ENCODE results near the gene RPL11. TPM values are rescaled to one million over a fixed set of nuclear protein-coding genes. Genes with fewer than 3 reads are reported as not detected.
A peak's percentile ranks its signal among the peaks of the same experiment; 100 is the strongest.

The RPL11 gene
- total RNA-seq, 1 donor from 2014 or later, result 2,503 TPM

GRCh38 chr1:23664837-23665795, 26.5 kb upstream of the RPL11 start:
- no peaks in the 10 kb centered on the region for H3K4me1 ChIP-seq
- Mint-ChIP-seq H3K36me3 (no peaks in the 10 kb centered on the region), H3K4me3 (no peak overlapping the region), H3K27ac (peak overlapping the region; percentile 72), H3K9me3 (no peaks in the 10 kb centered on the region), H3K4me1 (peaks cover 3% of the 10 kb centered on the region), H3K27me3 (ENCODE audit: insufficient read depth, low read depth) (peaks cover 4% of the 10 kb centered on the region)
- peaks cover 3% of the 10 kb centered on the region for H3F3A ChIP-seq (ENCODE audit: low read depth)
- no peak overlapping the region for H2AFZ ChIP-seq (replicated peaks)
- H3K4me2 ChIP-seq, result no peak overlapping the region
- no peaks in the 10 kb centered on the region for H3K79me2 ChIP-seq (ENCODE audit: low read depth)
- no peaks in the 10 kb centered on the region for H4K20me1 ChIP-seq (ENCODE audit: low read depth)
- H3K36me3 ChIP-seq, result no peaks in the 10 kb centered on the region
- H3K27me3 ChIP-seq, result no peaks in the 10 kb centered on the region
- TF ChIP-seq CTCF (IDR thresholded peaks at IDR 0.05) (peak; percentile 69), EZH2 (IDR thresholded peaks at IDR 0.05) (no peak)
- H3K9me3 ChIP-seq (ENCODE audit: low read depth), result no peaks in the 10 kb centered on the region
- H3K4me3 ChIP-seq, result no peak overlapping the region
- no peak overlapping the region for H3K27ac ChIP-seq
- H3K9ac ChIP-seq, result no peak overlapping the region
- DNase-seq (ENCODE audit: low spot score), result peak; percentile 57

DNA sequence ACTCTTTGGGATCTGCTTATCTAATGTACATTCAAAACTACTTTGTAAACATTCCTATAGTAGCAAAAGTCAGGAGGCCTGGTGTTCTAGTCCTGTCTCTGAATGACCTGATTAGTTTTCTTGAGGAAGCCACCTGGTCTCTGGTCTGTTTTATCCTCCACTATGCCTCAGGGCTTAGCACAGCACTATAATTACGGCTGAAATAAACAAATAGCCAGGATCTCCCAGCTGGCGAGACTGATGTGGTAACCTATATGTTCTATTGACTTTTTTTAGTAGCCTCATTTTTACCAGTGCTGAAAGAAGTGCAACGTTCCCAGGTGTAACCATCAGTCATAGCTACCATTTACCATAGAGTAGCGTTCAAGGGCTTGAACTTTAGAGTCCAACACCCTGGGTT, 24.2 kb upstream of the RPL11 start:
- DNase-seq (ENCODE audit: low spot score), result no peak
- Mint-ChIP-seq H3K4me1 (peaks cover 3% of the 10 kb centered on the region), H3K27ac (no peak overlapping the region), H3K9me3 (no peaks in the 10 kb centered on the region), H3K27me3 (ENCODE audit: insufficient read depth, low read depth) (peaks cover 4% of the 10 kb centered on the region), H3K36me3 (no peaks in the 10 kb centered on the region), H3K4me3 (no peak overlapping the region)
- H3K9ac ChIP-seq, result no peak overlapping the region
- no peaks in the 10 kb centered on the region for H3K9me3 ChIP-seq (ENCODE audit: low read depth)
- H3K27me3 ChIP-seq, result peaks cover 14% of the 10 kb centered on the region
- no peaks in the 10 kb centered on the region for H3K4me1 ChIP-seq
- no peak overlapping the region for H3K4me2 ChIP-seq
- no peaks in the 10 kb centered on the region for H3K79me2 ChIP-seq (ENCODE audit: low read depth)
- no peaks in the 10 kb centered on the region for H3K36me3 ChIP-seq
- H3K4me3 ChIP-seq, result no peak overlapping the region
- H2AFZ ChIP-seq (replicated peaks), result no peak overlapping the region
- no peaks in the 10 kb centered on the region for H4K20me1 ChIP-seq (ENCODE audit: low read depth)
- no peak overlapping the region for H3K27ac ChIP-seq
- TF ChIP-seq EZH2 (IDR thresholded peaks at IDR 0.05) (no peak), CTCF (IDR thresholded peaks at IDR 0.05) (no peak), EZH2phosphoT487 (IDR thresholded peaks at IDR 0.05) (no peak)
- peaks cover 3% of the 10 kb centered on the region for H3F3A ChIP-seq (ENCODE audit: low read depth)

DNA sequence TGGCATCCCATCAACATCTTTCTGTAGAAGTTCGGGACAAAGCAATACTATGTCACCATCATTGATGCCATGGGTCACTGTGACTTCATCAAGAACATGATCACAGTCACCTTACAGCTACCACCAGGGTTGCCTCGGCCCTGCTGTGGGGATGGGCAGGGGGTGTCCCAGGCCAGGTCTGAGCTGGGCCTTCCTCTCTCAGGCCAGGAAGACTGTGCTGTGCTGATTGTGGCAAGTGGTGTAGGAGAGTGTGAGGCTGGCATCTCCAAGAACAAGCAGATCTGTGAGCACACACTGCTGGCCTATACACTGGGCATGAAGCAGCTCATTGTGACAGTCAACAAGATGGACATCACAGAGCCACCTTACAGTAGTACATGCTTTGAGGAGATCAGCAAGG, 20.9 kb upstream of the RPL11 start:
- no peak for DNase-seq (ENCODE audit: low spot score)
- no peaks in the 10 kb centered on the region for H3K4me1 ChIP-seq
- H3K4me3 Mint-ChIP-seq, result no peak overlapping the region
- H3K79me2 ChIP-seq (ENCODE audit: low read depth), result no peaks in the 10 kb centered on the region
- peaks cover 8% of the 10 kb centered on the region for H3K27me3 Mint-ChIP-seq (ENCODE audit: insufficient read depth, low read depth)
- H4K20me1 ChIP-seq (ENCODE audit: low read depth), result peaks cover 5% of the 10 kb centered on the region
- no peak overlapping the region for H3K27ac Mint-ChIP-seq
- no peak overlapping the region for H3K9ac ChIP-seq
- H3K4me2 ChIP-seq, result no peak overlapping the region
- no peaks in the 10 kb centered on the region for H3K9me3 ChIP-seq (ENCODE audit: low read depth)
- H3F3A ChIP-seq (ENCODE audit: low read depth), result no peaks in the 10 kb centered on the region
- no peak overlapping the region for H3K4me3 ChIP-seq
- no peaks in the 10 kb centered on the region for H3K36me3 Mint-ChIP-seq
- H3K27me3 ChIP-seq, result peaks cover 36% of the 10 kb centered on the region
- H3K36me3 ChIP-seq, result no peaks in the 10 kb centered on the region
- no peaks in the 10 kb centered on the region for H3K9me3 Mint-ChIP-seq
- H3K4me1 Mint-ChIP-seq, result no peaks in the 10 kb centered on the region
- no peak overlapping the region for H2AFZ ChIP-seq (replicated peaks)
- no peak overlapping the region for H3K27ac ChIP-seq
- no peak for TF ChIP-seq CTCF (IDR thresholded peaks at IDR 0.05)
